Natural killer cell (primary cell): ENCODE results near the gene NUDCD3. TPM values are rescaled to one million over a fixed set of nuclear protein-coding genes. Genes with fewer than 3 reads are reported as not detected.

Experiments
- ATAC-seq, 3 donors: fragments of 150-1000 bp in 2 of 3; fragments of 200-7000 bp in 1 of 3; cut with Tn5 transposase; 1 replicate in 1 of 3; 2 replicates in 2 of 3; pipeline ENCODE4 v1.10.0; 2021; ENCODE audit warnings: mild to moderate bottlenecking in 2 of 3, moderate library complexity in 2 of 3
- DNase-seq, 2 donors: peaks; one replicate each; pipeline versions ENCODE4 v3.0.0 to v3.0.0-alpha.2; 2013 to 2021; ENCODE audit warnings: mixed read lengths in 1 of 2
- H3K27ac ChIP-seq: one replicate; pipeline ENCODE4 v1.5.1; 2013; ENCODE audit warnings: mild to moderate bottlenecking, low read length
- H3K27me3 ChIP-seq: one replicate; pipeline ENCODE4 v1.6.1; 2013; ENCODE audit warnings: low read length; ENCODE audit not compliant: control insufficient read depth, insufficient read depth
- H3K36me3 ChIP-seq: one replicate; pipeline ENCODE4 v1.6.1; 2013; ENCODE audit warnings: low read length; ENCODE audit not compliant: control insufficient read depth, insufficient read depth
- H3K4me1 ChIP-seq: one replicate; pipeline ENCODE4 v1.6.1; 2013; ENCODE audit warnings: low read length; ENCODE audit not compliant: control insufficient read depth, insufficient read depth
- H3K4me3 ChIP-seq: one replicate; pipeline ENCODE4 v1.5.1; 2013; ENCODE audit warnings: low read length
- H3K9me3 ChIP-seq: one replicate; pipeline ENCODE4 v1.6.1; 2013; ENCODE audit warnings: low read length; ENCODE audit not compliant: control insufficient read depth, insufficient read depth
- H3K27ac Mint-ChIP-seq, 2 donors: one replicate each; pipeline ENCODE4 v1.8.0; 2022; ENCODE audit warnings: mild to moderate bottlenecking in 2 of 2, mixed read lengths in 2 of 2, moderate library complexity in 1 of 2
- H3K27me3 Mint-ChIP-seq, 2 donors: one replicate each; pipeline ENCODE4 v1.8.0; 2022; ENCODE audit warnings: low read depth in 2 of 2, mixed read lengths in 2 of 2
- H3K36me3 Mint-ChIP-seq: one replicate; pipeline ENCODE4 v1.8.0; 2022; ENCODE audit warnings: mixed read lengths
- H3K4me1 Mint-ChIP-seq, 2 donors: one replicate each; pipeline ENCODE4 v1.8.0; 2022; ENCODE audit warnings: mixed read lengths in 2 of 2
- H3K4me3 Mint-ChIP-seq: one replicate; pipeline ENCODE4 v1.8.0; 2022; ENCODE audit warnings: mild to moderate bottlenecking, moderate library complexity, mixed read lengths
- H3K9me3 Mint-ChIP-seq, 2 donors: one replicate each; pipeline ENCODE4 v1.8.0; 2022; ENCODE audit warnings: mixed read lengths in 2 of 2
- CTCF ChIP-seq: fragments of 200-600 bp; IDR thresholded peaks from one replicate; pipeline ENCODE4 v1.8.0; 2022; ENCODE audit warnings: antibody characterized with exemption
- WGBS: methylation state at CpG from one replicate; pipeline ENCODE4 v1.1.7; 2013; ENCODE audit warnings: missing lambda C conversion rate; ENCODE audit not compliant: insufficient coverage; 5-methylcytosine and 5-hydroxymethylcytosine counted together
- intact Hi-C: fragments of 100-400 bp; cut with micrococcal nuclease; formaldehyde crosslinking; loops from one replicate; pipeline ENCODE4 v1.14.2; 2022
- total RNA-seq, 4 donors: library from RNA; stranded (reverse); fragments of 120-200 nt in 1 of 4; gene quantifications; one replicate each; pipeline versions ENCODE4 v1.2.3 to v1.2.4, GENCODE V29; 2013 to 2022

The NUDCD3 gene
- total RNA-seq, 3 donors from 2014 or later (not counting 1 experiment from before 2014, with no cell fraction given) = 50.1 to 79.9 (median 68.7) TPM

GRCh38 chr7:44331682-44332081, 158.8 kb downstream of the NUDCD3 start:
- Mint-ChIP-seq H3K27me3 (peaks cover 19 to 23% of the 10 kb centered on the region in 2 donors), H3K4me1 (no peaks in the 10 kb centered on the region), H3K9me3 (peaks cover 0 to 6% of the 10 kb centered on the region in 2 donors), H3K4me3 (no peak overlapping the region), H3K27ac (no peak overlapping the region), H3K36me3 (no peaks in the 10 kb centered on the region)
- Histone ChIP-seq H3K4me3 (no peak overlapping the region), H3K9me3 (no peaks in the 10 kb centered on the region), H3K27me3 (peaks cover 3% of the 10 kb centered on the region), H3K36me3 (no peaks in the 10 kb centered on the region), H3K27ac (no peak overlapping the region), H3K4me1 (no peaks in the 10 kb centered on the region)
- TF ChIP-seq CTCF = no peak
- WGBS = 88% methylated on average over 4 of the region's 5 CpGs
- ATAC-seq = no peak
- no peak for DNase-seq
- intact Hi-C loops = no loop called here

- no peak for TF ChIP-seq CTCF
- 84% methylated on average over 6 of the region's 6 CpGs for WGBS
Measured at GRCh38 chr7:44330331-44330730, 160.1 kb downstream of the NUDCD3 start.

GRCh38 chr7:44329888-44330287, 160.6 kb downstream of the NUDCD3 start:
- ATAC-seq (no peak), DNase-seq (no peak)
- Histone ChIP-seq H3K36me3 (no peaks in the 10 kb centered on the region), H3K27me3 (peaks cover 8% of the 10 kb centered on the region), H3K4me3 (no peak overlapping the region), H3K9me3 (no peaks in the 10 kb centered on the region), H3K27ac (no peak overlapping the region), H3K4me1 (no peaks in the 10 kb centered on the region)
- WGBS = 88% methylated on average over 3 of the region's 3 CpGs
- no peak overlapping the region for H3K4me3 Mint-ChIP-seq
- H3K27me3 Mint-ChIP-seq = peaks cover 20 to 23% of the 10 kb centered on the region in 2 donors
- TF ChIP-seq CTCF = no peak
- no peak overlapping the region for H3K27ac Mint-ChIP-seq
- intact Hi-C loops = no loop called here
- H3K9me3 Mint-ChIP-seq = peaks cover 0 to 4% of the 10 kb centered on the region in 2 donors
- H3K36me3 Mint-ChIP-seq = no peaks in the 10 kb centered on the region
- H3K4me1 Mint-ChIP-seq = peaks cover 0 to 6% of the 10 kb centered on the region in 2 donors

More at GRCh38 chr7:44330331-44330730, 160.1 kb downstream of the NUDCD3 start:
- Mint-ChIP-seq H3K36me3 (no peaks in the 10 kb centered on the region), H3K27me3 (peaks cover 20 to 23% of the 10 kb centered on the region in 2 donors), H3K4me1 (peaks cover 0 to 6% of the 10 kb centered on the region in 2 donors), H3K4me3 (no peak overlapping the region), H3K27ac (no peak overlapping the region), H3K9me3 (peaks cover 0 to 4% of the 10 kb centered on the region in 2 donors)
- Histone ChIP-seq H3K36me3 (no peaks in the 10 kb centered on the region), H3K4me1 (no peaks in the 10 kb centered on the region), H3K27ac (no peak overlapping the region), H3K4me3 (no peak overlapping the region), H3K9me3 (no peaks in the 10 kb centered on the region), H3K27me3 (peaks cover 8% of the 10 kb centered on the region)
- ATAC-seq = no peak
- no peak for DNase-seq
- intact Hi-C loops = no loop called here

Other genes with a start within 250 kb of the NUDCD3 start
- under 1 TPM in 1 of 3 donors, not detected in 2; 0.70 TPM for gene CAMK2B, start 165.1 kb downstream of the NUDCD3 start, total RNA-seq
- gene NPC1L1, start 50.7 kb upstream of the NUDCD3 start, total RNA-seq = under 1 TPM in 2 of 3 donors, not detected in 1; 0.10 to 0.16 TPM
- 10 to 100 TPM; 67.8 to 85.5 (median 84.5) TPM for gene DDX56, start 83.2 kb upstream of the NUDCD3 start, total RNA-seq
- gene TMED4, start 91.6 kb upstream of the NUDCD3 start, total RNA-seq = 100 to 1,000 TPM in 1 of 3 donors, 10 to 100 TPM in 2; 93.1 to 101 (median 94.1) TPM
- 10 to 100 TPM; 69.2 to 86.7 (median 81.4) TPM for gene OGDH, start 116.0 kb upstream of the NUDCD3 start, total RNA-seq